IMR-90 (cell line): ENCODE results near the gene RAB8B.
A peak's percentile ranks its signal among the peaks of the same experiment; 100 is the strongest.

Experiments
- BHLHE40 ChIP-seq: fragments of 150-350 bp; IDR thresholded peaks from 2 replicates; pipeline ENCODE4 v1.6.1; 2016; ENCODE audit warnings: mild to moderate bottlenecking, low read depth, low read length
- CEBPB ChIP-seq: IDR thresholded peaks from 2 replicates; pipeline ENCODE4 v1.6.1; 2012; ENCODE audit warnings: low read depth, low read length, improper control_type of control experiment
- CTCF ChIP-seq: conservative IDR thresholded peaks from 2 replicates; pipeline ENCODE4 v1.5.1; 2012; ENCODE audit warnings: mild to moderate bottlenecking, low read depth, low read length, improper control_type of control experiment
- MAFK ChIP-seq: IDR thresholded peaks from 2 replicates; pipeline ENCODE4 v1.6.1; 2012; ENCODE audit warnings: low read depth, low read length, improper control_type of control experiment
- MXI1 ChIP-seq: IDR thresholded peaks from 2 replicates; pipeline ENCODE4 v1.6.1; 2012; ENCODE audit warnings: low read depth, mild to moderate bottlenecking, low read length, moderate library complexity, borderline replicate concordance
- POLR2A ChIP-seq: IDR thresholded peaks from 2 replicates; pipeline ENCODE4 v1.6.1; 2012; ENCODE audit warnings: mild to moderate bottlenecking, low read depth, low read length
- RCOR1 ChIP-seq: IDR thresholded peaks from 2 replicates; pipeline ENCODE4 v1.6.1; 2012; ENCODE audit warnings: mild to moderate bottlenecking, low read length, improper control_type of control experiment; ENCODE audit not compliant: insufficient replicate concordance
- RFX5 ChIP-seq: IDR thresholded peaks from 2 replicates; pipeline ENCODE4 v1.8.0; 2012; ENCODE audit warnings: low read depth, mild to moderate bottlenecking, low read length, moderate library complexity
- USF2 ChIP-seq: fragments of 150-350 bp; IDR thresholded peaks from 2 replicates; pipeline ENCODE4 v1.6.1; 2017; ENCODE audit warnings: mild to moderate bottlenecking, antibody characterized with exemption, low read length, low read depth

GRCh38 chr15:63292771-63293170, 103.4 kb downstream of the RAB8B start:
- TF ChIP-seq MXI1 (no peak), MAFK (no peak), CEBPB (peak; percentile 71), POLR2A (no peak), RFX5 (no peak), CTCF (no peak), USF2 (no peak), RCOR1 (no peak), BHLHE40 (no peak)
